Measurements from ENCODE around the gene ANKRD9.
"Not testable (repeated sequence)": the region's sequence is repeated elsewhere in the genome, so short reads cannot be mapped to it uniquely, and the experiment has no call there.

Gene ANKRD9

DNA sequence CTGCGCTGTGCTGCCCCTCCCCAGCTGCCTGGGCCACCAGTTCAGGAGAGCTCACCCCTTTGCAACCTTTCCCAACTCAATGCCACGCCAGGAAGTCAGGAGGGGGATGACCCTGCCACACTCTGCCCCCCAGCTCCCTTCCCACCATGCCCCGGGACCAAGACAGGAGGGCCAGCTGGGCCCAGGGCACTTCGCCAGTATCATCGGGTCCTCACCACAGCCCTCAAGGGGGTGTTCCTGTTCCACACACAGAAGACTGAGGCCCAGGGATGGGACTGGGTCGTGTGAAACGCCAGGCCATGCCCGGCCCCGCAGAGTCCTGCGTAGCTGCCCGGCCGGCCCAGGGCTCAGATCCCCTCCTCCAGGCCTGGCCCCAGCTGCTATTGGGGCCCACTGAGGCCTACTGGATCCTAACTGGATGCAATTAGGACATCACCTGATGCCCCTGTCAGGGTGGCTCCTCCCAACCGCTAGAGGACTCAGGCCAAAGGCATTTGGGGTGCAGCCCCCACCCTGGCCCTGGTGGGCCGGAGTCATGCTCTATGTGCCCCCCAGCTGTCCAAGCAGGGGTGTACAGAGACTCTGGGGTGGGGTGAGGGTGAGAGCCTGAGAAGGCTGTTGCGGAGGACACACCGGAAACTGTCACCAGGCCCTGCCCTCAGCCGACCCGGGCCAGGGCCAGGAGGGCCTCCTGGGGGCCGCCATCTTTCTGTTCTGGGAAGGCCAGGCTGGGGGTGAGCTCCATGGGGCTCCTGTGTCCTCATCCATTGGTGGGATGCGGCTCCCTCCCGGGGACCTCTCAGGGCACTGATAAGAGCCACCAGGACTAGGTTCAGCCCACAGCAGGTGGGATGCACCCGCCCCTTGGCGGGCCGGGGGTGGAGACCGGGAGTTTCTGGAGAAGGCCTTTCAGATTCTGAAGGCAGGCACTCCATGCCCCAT, 29.3 kb upstream of the ANKRD9 start:
- DNase-seq, result no peak

- DNase-seq, result no peak
These were observed 28.5 kb upstream of the ANKRD9 start for GRCh38 chr14:102537981-102538601.

DNA sequence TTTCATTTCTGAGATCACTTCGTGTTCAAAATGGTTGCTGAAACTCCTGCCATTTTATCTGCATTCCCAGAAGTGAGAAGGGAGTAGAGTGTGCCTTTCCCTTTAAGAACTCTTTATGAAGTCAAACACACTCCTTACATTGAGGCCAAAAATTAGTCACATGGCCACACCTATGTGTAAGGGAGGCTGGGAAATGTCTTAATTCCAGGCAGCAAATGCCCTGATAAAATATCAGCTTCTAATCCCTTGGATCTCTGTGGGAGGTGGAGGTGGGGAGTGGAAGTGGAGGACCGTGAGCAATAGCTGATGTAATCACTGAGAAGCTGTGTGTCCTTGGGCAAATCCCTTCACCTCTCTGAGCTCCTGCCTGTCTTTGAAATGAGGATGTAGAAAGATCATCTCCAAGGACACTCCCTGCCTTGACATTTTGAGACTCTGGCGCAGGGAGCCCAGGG, 22.7 kb upstream of the ANKRD9 start:
- DNase-seq, result no peak

GRCh38 chr14:102530828-102531478, 21.4 kb upstream of the ANKRD9 start:
- no peak for DNase-seq

- no peak for DNase-seq
These were observed 19.0 kb upstream of the ANKRD9 start for GRCh38 chr14:102528431-102529170.

- DNase-seq, result no peak
These were observed 16.4 kb upstream of the ANKRD9 start for GRCh38 chr14:102525929-102526497.

- DNase-seq, result no peak
These were observed 15.8 kb upstream of the ANKRD9 start for GRCh38 chr14:102525219-102525928.

GRCh38 chr14:102524451-102525218, 15.1 kb upstream of the ANKRD9 start:
- peak; percentile 94 for DNase-seq

- no peak for DNase-seq
These were observed 14.2 kb upstream of the ANKRD9 start for GRCh38 chr14:102523569-102524450.

- DNase-seq, result no peak
These were observed 13.6 kb upstream of the ANKRD9 start for GRCh38 chr14:102523200-102523568.

DNA sequence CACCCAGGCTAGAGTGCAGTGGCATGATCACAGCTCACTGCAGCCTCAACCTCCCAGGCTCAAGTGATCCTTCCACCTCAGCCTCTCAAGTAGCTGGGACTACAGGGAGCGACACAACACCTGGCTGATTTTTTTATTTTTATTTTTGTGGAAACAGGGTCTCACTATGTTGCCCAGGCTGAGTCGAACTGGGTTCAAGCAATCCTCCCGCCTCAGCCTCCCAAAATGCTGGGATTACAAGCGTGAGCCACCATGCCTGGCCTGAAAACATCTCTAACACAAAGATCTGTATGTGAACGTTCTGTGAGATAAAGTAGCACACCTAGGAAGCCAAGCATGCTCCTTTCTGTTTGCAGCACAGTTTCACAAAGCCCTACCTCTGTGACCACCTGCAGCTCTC, 10.1 kb upstream of the ANKRD9 start:
- DNase-seq, result not testable (repeated sequence)

- DNase-seq, result no peak
These were observed 8.6 kb upstream of the ANKRD9 start for GRCh38 chr14:102518063-102518648.

- no peak for DNase-seq
These were observed 8.0 kb upstream of the ANKRD9 start for GRCh38 chr14:102517392-102518062.

DNA sequence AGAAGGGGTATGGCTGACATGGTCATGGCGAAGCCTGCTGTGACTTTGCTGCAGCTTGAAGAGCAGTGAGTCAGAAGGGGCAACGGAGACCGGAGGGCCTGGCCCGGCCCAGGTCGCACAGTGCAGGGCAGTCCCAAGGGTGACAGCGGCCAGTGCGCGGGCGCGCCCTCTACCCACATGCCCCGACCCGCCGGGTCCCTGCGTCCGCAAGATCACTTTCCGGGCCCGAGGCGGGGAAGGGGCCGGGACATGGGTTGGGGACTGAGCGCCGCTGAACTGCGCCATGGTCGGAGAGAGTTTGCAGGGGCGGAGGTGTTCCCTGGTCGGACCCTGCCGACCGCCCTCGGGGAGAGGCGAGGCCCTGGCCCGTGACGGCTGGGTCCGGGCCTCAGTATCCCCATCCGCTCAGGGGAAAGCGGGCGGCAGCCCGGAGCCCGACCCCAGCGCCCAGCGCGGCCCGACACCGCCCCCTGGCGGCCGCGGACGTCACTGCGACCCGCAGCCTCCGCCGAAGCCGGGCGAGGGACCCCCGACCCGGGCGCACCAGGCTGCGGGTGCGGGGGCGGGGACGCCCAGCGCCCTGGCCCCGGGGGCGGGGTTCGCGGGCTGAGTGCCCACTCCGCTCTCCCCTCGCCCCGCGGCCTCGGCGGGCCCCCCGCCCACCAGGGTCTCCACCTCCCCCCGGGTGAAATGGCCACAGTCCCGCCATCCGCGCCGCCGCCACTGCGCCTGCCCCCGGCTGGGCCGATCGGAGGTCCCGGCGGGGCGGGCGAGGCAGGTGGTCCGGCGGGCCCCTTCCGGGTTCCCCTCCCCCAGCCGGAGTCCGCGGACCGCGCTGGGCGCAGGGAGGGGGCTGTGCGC, 7.2 kb upstream of the ANKRD9 start:
- DNase-seq, result no peak

DNA sequence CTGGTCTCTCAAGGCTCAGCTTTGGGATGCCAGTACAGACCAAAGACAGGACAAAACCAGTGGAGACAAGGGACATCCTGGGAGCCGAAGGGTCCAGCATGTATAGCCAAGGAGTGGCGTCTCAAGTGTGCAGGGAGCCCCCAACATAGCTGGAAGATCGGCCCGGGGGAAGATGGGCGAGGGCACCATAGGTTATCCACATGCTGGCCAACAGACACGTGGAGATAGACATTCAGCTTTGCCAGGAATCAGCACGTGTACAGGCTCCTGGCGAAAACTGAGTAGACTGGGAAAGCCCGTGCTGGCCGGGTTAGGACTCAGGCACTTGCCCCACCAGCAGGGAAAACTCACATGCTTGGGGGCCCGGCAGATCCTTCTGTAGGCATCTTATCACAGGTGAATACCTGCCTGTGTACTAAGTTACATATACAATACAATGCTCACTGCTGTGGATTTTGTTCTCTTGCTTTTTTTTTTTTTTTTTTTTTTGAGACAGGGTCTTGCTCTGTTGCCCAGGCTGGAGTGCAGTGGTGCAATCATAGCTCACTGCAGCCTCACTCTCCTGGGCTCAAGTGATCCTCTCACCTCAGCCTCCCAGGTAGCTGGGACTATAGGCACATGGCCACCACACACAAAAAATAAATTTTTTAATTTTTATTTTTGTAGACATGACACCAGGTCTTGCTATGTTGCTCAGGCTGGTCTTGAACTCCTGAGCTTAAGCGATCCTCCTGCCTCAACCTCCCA, 5.6 kb upstream of the ANKRD9 start:
- DNase-seq, result no peak

DNA sequence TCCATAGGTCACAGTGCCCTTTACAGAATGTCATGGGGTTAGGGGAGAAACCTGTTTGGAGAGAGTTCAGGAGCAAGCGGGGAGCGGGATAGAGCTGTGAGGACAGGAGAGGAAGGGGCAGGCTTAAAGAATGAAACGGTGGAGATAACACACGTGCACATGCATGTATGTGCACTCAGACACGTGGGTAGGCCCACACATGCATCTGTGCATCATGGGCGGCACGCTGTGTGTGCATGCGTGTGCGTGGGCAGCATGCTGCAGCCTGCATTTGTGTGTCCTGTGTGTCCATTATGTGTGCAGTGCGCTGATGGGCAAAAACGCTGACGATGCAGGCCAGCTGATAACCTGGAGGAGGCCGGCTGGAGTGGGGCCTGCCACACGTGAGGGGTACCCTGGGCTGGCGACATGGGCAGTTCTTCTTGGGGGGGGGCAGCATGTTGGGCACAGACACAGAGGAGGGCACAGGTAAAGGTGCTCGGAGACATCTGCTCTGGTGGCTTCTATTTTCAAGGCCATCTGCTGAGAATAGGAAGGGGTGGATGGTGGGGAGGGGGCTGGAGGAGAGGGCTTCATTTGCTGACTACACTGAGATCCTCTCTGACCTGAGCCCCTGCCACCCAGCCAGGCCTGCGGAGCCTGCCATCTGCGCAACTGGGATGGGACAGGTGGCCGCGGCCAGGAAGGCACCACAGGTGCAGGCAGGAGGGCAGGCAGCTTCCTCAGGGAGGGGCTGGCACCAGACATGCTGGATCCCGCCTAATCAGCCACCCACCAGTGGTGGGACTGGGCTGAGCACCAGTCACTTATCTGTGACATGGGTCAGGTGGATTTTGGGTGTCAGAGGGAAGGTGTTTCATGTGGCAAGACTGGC, 4.6 kb upstream of the ANKRD9 start:
- no peak for DNase-seq
